HG03571 (cell line): ENCODE results near the gene PBXIP1.
"Not testable (repeated sequence)": the region's sequence is repeated elsewhere in the genome, so short reads cannot be mapped to it uniquely, and the experiment has no call there.

Experiments
- ATAC-seq: cut with Tn5 transposase; IDR thresholded peaks from one replicate; pipeline ENCODE4 v1.9.1; 2021; ENCODE audit not compliant: unreplicated experiment

PBXIP1 gene

GRCh38 chr1:154938604-154939399 lies 17.1 kb downstream of the PBXIP1 start:
- no peak for ATAC-seq

DNA sequence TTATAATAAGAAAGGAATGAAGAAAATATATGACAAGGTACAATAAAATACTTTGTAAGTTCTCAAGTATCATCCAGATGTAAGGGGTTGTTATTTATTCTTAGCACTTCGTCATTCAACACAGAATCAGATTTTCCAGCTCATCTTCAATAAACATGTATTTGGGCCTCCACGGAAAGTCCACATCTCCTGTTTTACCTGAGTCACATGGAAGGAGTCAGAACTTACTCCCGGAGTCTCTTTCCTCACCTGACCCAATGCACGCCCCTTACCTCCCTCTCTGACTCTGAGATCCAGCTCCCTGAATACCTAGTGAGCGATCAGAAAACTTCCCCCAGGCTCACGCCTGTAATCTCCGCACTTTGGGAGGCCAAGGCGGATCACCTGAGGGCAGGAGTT lies 17.9 kb downstream of the PBXIP1 start:
- no peak for ATAC-seq

DNA sequence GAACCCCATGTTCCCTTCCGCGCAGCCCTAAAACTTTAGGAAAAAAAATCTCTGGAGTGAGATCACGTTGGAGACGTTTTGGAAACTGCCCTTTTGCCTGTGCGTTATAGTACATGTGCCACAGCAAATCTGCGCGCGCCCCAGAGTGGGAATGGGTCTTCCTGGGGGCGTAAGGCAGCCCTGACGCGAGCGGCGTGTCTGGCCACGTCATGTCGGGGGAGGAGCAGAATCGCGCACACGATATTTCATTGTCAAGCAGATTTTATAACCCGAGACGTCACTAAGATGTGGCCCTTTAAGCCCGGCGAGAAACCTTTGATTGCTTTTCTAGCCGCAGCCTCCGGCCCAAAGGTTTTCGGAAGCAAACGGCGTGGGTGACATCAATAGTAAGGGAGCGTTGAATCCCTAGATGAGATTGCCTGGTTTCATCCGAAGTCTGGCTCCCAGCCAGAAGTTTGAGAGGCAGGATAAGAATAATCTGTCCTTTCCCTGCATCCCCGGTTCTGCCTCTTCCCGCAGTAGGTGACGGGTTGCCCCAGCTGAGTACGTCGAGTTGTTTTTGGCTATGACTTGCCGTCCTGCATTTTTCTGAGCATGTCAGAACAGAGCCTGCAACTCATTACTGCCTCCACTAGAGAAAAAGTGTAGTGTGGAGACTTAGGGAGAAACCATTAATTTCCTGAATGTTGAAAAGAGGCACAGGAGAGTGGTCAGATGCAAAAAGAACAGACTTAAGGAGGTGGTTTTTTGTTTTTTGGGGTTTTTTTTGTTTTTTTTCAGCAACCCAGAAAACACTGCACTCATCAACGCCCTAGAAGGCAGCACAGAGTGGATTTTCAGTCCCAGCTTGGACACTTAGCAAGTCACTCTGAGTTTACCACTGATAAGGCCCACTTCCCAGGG lies 18.6 kb downstream of the PBXIP1 start:
- peak; percentile 53 for ATAC-seq

DNA sequence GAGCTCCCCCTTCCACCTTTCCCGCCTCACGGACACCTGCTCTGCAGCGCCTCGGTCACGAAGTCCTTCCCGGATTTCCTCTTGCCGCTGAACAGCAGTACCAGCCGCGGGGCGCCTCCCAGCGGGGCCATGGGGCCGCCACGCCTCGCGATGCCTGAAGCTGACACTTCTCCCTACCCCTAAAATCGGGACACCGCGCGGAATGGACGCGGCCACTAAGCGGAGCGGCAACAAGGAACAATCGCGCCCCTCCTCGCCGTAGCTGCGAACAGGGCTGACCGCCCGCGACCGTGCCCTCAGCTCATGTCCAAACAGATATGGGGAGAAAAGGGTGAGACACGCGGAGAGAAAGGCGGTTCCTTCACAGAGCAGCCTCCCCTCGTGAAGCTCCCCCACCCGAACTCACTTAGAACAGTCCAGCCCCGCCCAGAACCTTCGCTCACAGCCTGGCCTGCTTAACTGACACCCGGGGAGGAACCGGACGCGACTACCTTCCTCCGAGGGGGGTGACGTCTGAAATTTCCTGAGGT lies 19.3 kb downstream of the PBXIP1 start, which contains the start of gene PMVK:
PMVK (minus strand) TSS at position 165 of the 530 bp plus-strand sequence; CDS start at position 131, 34 bp downstream.
- ATAC-seq: peak; percentile 54

- no peak for ATAC-seq
Observed at GRCh38 chr1:154935749-154936554, 19.9 kb downstream of the PBXIP1 start.

DNA sequence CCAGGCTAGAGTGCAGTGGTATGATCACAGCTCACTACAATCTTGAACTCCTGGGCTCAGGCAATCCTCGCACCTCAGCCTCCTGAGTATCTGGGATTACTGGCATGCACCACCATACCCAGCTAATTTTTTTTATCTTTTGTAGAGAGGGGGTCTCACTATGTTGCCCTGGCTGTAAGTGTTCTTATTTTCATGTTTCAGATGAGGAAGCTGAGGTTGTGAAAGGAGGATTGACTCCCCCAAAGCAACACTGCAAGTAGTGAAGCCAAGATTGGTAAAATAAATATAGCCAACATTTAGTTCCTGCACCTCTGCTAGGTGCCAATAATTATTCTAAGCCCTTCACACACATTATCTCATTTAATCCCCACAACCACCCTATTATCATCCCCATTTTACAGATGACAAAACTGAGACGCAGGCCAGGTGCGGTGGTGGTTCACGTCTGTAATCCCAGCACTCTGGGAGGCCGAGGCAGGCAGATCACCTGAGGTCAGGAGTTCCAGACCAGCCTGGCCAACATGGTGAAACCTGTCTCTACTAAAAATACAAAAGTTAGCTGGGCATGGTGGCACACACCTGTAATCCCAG lies 21.4 kb downstream of the PBXIP1 start:
- ATAC-seq: no peak

DNA sequence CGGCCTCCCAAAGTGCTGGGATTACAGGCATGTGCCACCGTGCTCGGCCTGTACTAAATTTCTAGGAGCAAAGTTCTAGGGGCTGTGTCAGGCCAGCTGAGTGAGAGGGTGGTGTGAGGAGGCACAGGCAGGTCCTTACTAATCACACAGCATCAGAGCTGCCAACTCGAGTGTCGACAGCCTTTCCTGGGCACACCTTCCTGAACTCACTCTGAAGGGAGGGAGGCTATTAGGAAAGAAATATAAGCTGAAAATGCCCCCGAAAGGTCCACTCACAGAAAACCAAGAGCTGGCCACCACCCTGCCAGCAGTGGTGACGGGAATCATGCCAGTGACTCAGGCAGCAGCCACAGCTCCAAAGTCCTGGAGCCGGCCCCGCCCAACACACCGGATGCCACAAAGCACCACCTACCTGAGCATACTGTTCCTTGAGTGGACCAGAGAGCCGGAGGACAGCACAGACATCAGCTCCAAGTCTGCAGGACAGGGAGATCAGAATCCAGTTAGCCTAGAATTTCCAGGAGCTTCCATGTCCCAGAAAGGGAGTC lies 23.9 kb downstream of the PBXIP1 start:
- no peak for ATAC-seq

GRCh38 chr1:154926201-154926600 lies 29.7 kb downstream of the PBXIP1 start:
- ATAC-seq: no peak

GRCh38 chr1:154925335-154926170 lies 30.3 kb downstream of the PBXIP1 start:
- ATAC-seq: no peak

DNA sequence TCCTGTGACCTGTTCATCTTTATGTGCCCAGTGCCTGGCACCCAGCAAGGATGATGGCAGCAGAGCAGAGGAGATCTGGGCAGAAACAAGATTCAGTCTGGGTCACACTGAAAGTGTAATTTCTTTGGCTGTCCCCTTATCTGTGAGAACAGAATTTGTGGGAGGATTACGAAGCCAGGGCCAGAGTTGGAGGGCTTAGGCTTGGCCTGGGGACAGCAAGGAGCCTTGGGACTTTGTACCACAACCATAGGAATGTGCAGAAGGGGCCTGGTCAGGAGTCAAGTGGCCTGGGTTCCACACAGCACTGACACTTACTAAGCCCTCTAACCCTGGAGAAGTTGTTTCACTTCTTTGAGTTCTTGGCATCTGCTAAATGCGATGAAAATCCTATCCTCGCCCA lies 32.2 kb downstream of the PBXIP1 start:
- ATAC-seq: no peak

DNA sequence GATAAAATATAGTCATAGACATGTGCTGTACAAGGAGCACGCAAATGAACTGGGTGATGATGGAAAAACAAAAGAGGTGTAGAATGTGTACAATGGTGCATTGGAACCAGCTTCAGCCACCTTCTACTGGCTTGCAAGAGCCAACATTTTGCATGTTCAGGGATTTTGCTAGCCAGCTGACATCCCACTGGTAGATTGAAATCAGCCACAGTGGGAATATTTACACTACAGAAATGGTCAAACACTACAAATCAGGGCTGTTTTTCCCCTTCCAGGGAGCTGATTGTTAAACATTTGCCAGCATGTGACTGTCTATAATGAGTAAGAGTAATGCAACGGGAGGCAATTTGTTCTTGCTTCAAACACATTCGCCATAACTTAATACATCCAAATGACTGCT lies 42.6 kb downstream of the PBXIP1 start:
- ATAC-seq: no peak

DNA sequence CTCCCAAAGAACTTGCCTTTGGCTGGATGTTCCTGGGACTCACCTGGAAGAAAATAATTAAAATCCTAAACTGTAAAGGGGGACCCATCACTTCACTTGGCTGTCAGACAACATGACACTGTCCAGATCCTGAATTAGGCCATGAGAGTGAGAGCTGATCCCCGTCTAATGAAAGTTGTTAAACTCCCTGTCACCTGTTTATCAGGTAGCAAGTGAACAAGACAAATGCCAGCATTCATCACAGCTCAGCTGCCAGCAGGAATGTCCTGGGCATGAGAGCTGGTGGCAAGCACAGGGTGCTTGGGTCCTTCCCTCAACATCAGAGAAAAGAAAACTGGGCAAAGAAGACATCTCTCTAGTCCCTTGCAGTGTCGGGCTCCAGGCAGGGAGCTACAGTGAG lies 43.1 kb downstream of the PBXIP1 start:
- no peak for ATAC-seq

GRCh38 chr1:154911691-154912550 lies 44.0 kb downstream of the PBXIP1 start:
- ATAC-seq: no peak

- ATAC-seq: no peak
Observed at GRCh38 chr1:154910851-154911250, 45.0 kb downstream of the PBXIP1 start.

DNA sequence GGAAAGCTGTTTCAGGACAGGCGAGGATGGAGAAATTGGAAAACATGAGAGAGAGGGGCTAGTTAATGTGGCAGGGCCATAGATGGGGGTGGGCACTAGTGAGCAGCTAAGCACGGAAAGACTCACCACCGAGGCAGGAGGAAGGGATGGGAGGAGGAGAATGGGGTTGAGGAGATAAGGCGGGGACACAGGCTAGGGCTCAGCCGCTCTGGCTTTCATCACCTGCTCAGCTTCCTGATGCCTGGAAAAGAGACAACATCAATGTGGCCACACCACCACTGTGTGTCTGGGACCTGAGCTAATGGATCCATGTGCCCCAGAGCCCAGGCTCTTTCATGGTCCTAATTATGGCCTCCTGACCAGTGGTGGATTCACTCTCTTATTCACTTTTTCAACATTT lies 47.0 kb downstream of the PBXIP1 start:
- no peak for ATAC-seq

- ATAC-seq: not testable (repeated sequence)
Observed at GRCh38 chr1:154908129-154908528, 47.8 kb downstream of the PBXIP1 start.

DNA sequence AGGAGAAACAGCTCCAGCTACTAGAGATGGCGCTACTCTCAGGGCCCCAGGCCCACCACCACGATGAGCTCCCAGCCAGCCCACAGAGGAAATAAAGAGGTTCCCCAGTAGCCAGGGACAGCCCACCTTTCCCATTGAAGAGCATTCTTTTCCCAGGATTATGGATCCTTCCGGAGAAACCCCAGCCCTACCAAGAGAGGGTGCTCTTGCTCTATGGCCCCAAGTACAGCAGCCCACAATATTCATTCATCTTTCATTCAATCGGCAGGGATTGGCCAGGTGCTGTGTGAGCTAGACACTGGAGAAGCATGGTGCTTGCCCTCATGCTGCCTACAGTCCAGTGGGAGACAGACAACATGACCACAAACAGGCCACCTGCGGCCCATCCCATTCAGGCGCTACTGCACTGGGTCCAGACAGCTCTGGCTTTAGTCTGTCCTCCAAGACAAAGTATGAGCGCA lies 49.2 kb downstream of the PBXIP1 start:
- no peak for ATAC-seq

- ATAC-seq: no peak
Observed at GRCh38 chr1:154902938-154903566, 52.8 kb downstream of the PBXIP1 start.
